HEK293 (cell line): Measurements from ENCODE around the gene SLC16A5.

Source experiments
- CTCF ChIA-PET: fragments of 350-600 bp; formaldehyde crosslinking; extraction: SDS; loops from one replicate; lab custom pipeline; 2021; ENCODE audit warnings: antibody characterized with exemption; lab: Yijun Ruan, JAX
- POLR2A ChIA-PET: fragments of 300-600 bp; formaldehyde crosslinking; extraction: SDS; loops from one replicate; lab custom pipeline; 2020; ENCODE audit warnings: antibody characterized with exemption, inconsistent platforms; lab: Yijun Ruan, JAX
- H3K27ac ChIP-seq: fragments of 200-500 bp; sonication (Bioruptor generic); 2 replicates; pipeline ENCODE4 v1.5.1; 2014; ENCODE audit warnings: low read depth, low read length, control low read depth, inconsistent platforms; ENCODE audit errors: extremely low read depth
- H3K36me3 ChIP-seq, 2 experiments: fragments of 200-500 bp in 1 of 2; sonication (Bioruptor generic) in 1 of 2; 1 replicate in 1 of 2; 2 replicates in 1 of 2; pipeline ENCODE4 v1.5.1; 2014 to 2017; ENCODE audit warnings: inconsistent platforms in 2 of 2, low read length in 2 of 2; ENCODE audit not compliant: control insufficient read depth in 2 of 2, insufficient read depth in 1 of 2
- H3K4me1 ChIP-seq: fragments of 200-500 bp; sonication (Bioruptor generic); 2 replicates; pipeline ENCODE4 v1.5.1; 2014; ENCODE audit warnings: mild to moderate bottlenecking, low read length, inconsistent platforms; ENCODE audit not compliant: control insufficient read depth, insufficient read depth
- H3K4me3 ChIP-seq: 2 replicates; pipeline ENCODE4 v1.5.1; 2011; ENCODE audit warnings: low read depth, mild to moderate bottlenecking, control low read depth, low read length, moderate library complexity
- H3K9me3 ChIP-seq: fragments of 200-500 bp; sonication (Bioruptor generic); 2 replicates; pipeline ENCODE4 v1.5.1; 2014; ENCODE audit warnings: low read depth, low read length, inconsistent platforms; ENCODE audit not compliant: control insufficient read depth, insufficient read depth
- EGR2 ChIP-seq: fragments of 450-650 bp; formaldehyde crosslinking; IDR thresholded peaks from 2 replicates; pipeline ENCODE4 v1.5.1; 2016; ENCODE audit warnings: low read depth, missing biosample characterization, missing genetic modification characterization
- ELK4 ChIP-seq: IDR thresholded peaks from 2 replicates; pipeline ENCODE4 v1.6.1; 2011; ENCODE audit warnings: mild to moderate bottlenecking, low read depth, low read length, borderline replicate concordance
- FEZF1 ChIP-seq: fragments of 450-650 bp; formaldehyde crosslinking; IDR thresholded peaks from 2 replicates; pipeline ENCODE4 v1.5.1; 2016; ENCODE audit warnings: missing biosample characterization, missing genetic modification characterization
- IKZF3 ChIP-seq: fragments of 450-650 bp; IDR thresholded peaks from 2 replicates; pipeline ENCODE4 v1.5.0; 2018; ENCODE audit warnings: missing biosample characterization, mild to moderate bottlenecking, missing genetic modification characterization, moderate library complexity
- INSM2 ChIP-seq: fragments of 450-650 bp; formaldehyde crosslinking; IDR thresholded peaks from 2 replicates; pipeline ENCODE4 v1.5.1; 2016; ENCODE audit warnings: missing biosample characterization, missing genetic modification characterization
- KLF1 ChIP-seq: fragments of 450-650 bp; formaldehyde crosslinking; IDR thresholded peaks from 2 replicates; pipeline ENCODE4 v1.5.1; 2016; ENCODE audit warnings: missing biosample characterization, missing genetic modification characterization
- PATZ1 ChIP-seq: fragments of 450-650 bp; formaldehyde crosslinking; IDR thresholded peaks from 2 replicates; pipeline ENCODE4 v1.5.1; 2016; ENCODE audit warnings: missing biosample characterization, missing genetic modification characterization
- PRDM1 ChIP-seq: fragments of 450-650 bp; formaldehyde crosslinking; IDR thresholded peaks from 2 replicates; pipeline ENCODE4; 2016; ENCODE audit warnings: missing biosample characterization, missing genetic modification characterization
- ZIC2 ChIP-seq: fragments of 450-650 bp; formaldehyde crosslinking; IDR thresholded peaks from 2 replicates; pipeline ENCODE4 v1.5.1; 2016; ENCODE audit warnings: missing biosample characterization, missing genetic modification characterization
- ZNF18 ChIP-seq: fragments of 450-650 bp; formaldehyde crosslinking; IDR thresholded peaks from 2 replicates; pipeline ENCODE4 v1.5.1; 2016; ENCODE audit warnings: missing biosample characterization, missing genetic modification characterization
- ZNF2 ChIP-seq: fragments of 450-650 bp; formaldehyde crosslinking; IDR thresholded peaks from 2 replicates; pipeline ENCODE4 v1.5.1; 2016; ENCODE audit warnings: missing biosample characterization, missing genetic modification characterization
- ZNF211 ChIP-seq: fragments of 450-650 bp; formaldehyde crosslinking; IDR thresholded peaks from 2 replicates; pipeline ENCODE4 v1.5.1; 2016; ENCODE audit warnings: low read depth, missing biosample characterization, missing genetic modification characterization
- ZNF335 ChIP-seq: fragments of 450-650 bp; formaldehyde crosslinking; conservative IDR thresholded peaks from 2 replicates; pipeline ENCODE4 v1.5.1; 2016; ENCODE audit warnings: missing biosample characterization, missing genetic modification characterization
- ZNF776 ChIP-seq: fragments of 450-650 bp; formaldehyde crosslinking; IDR thresholded peaks from 2 replicates; pipeline ENCODE4 v1.5.0; 2017; ENCODE audit warnings: missing biosample characterization, missing genetic modification characterization, borderline replicate concordance

Gene SLC16A5

GRCh38 chr17:75082683-75083082 is 5.1 kb upstream of the SLC16A5 start:
- ChIA-PET CTCF (interaction anchor here (0.5 to 2.5 kb wide), 3 partner anchors 32 to 188 kb away, joined by 3 to 11 read pairs (median 3); partner anchors contain the start of gene MIF4GD), POLR2A (interaction anchor here (1.0 kb wide), 1 partner anchor 72 kb away, joined by 3 read pairs; no protein-coding TSS in a partner anchor)

GRCh38 chr17:75084039-75084660 is 3.6 kb upstream of the SLC16A5 start:
- ChIA-PET POLR2A (no interaction called here), CTCF (interaction anchor here (0.6 to 2.5 kb wide), 7 partner anchors 11 to 156 kb away, joined by 3 to 11 read pairs (median 3); no protein-coding TSS in a partner anchor)
- H3K36me3 ChIP-seq: no peaks in the 10 kb centered on the region
- no peaks in the 10 kb centered on the region for H3K9me3 ChIP-seq
- no peak overlapping the region for H3K4me3 ChIP-seq
- H3K4me1 ChIP-seq: no peaks in the 10 kb centered on the region; the same call in 1 of the 2 replicates
- no peak overlapping the region for H3K27ac ChIP-seq
- TF ChIP-seq ZNF2 (tag by site-specific recombination): no peak
- peak; percentile 55; the same call in 1 of the 2 replicates for TF ChIP-seq PRDM1 (tag by site-specific recombination)
- TF ChIP-seq FEZF1 (tag by site-specific recombination): peak; percentile 30; the same call in 1 of the 2 replicates
- TF ChIP-seq ZIC2 (tag by site-specific recombination): peak; percentile 89

More at GRCh38 chr17:75082683-75083082, 5.1 kb upstream of the SLC16A5 start:
- TF ChIP-seq PATZ1 (tag by site-specific recombination): no peak
- no peaks in the 10 kb centered on the region for H3K36me3 ChIP-seq
- H3K27ac ChIP-seq: no peak overlapping the region
- no peak overlapping the region for H3K4me3 ChIP-seq
- H3K4me1 ChIP-seq: peaks cover 2% of the 10 kb centered on the region; the same call in 1 of the 2 replicates
- no peaks in the 10 kb centered on the region for H3K9me3 ChIP-seq

- Histone ChIP-seq H3K9me3 (no peaks in the 10 kb centered on the region), H3K4me1 (0 out of 2 replicates have a peak, but pooled peaks cover 2% of the 10 kb centered on the region), H3K27ac (no peak overlapping the region), H3K4me3 (no peak overlapping the region), H3K36me3 (no peaks in the 10 kb centered on the region)
- ChIA-PET POLR2A (interaction anchor here (0.6 kb wide), 1 partner anchor 24 kb away, joined by 3 read pairs; no protein-coding TSS in a partner anchor), CTCF (interaction anchor here (2.1 kb wide), 1 partner anchor 125 kb away, joined by 7 read pairs; no protein-coding TSS in a partner anchor)
- TF ChIP-seq KLF1 (peak; percentile 83), ZNF211 (tag by site-specific recombination) (no peak)
Measured at GRCh38 chr17:75086496-75087181, 1.1 kb upstream of the SLC16A5 start.

GRCh38 chr17:75087182-75087557 is 584 bp upstream of the SLC16A5 start:
- no peaks in the 10 kb centered on the region for H3K9me3 ChIP-seq
- no peak overlapping the region for H3K27ac ChIP-seq
- ChIA-PET POLR2A (interaction anchor here (1.0 kb wide), 1 partner anchor 18 kb away, joined by 5 read pairs; no protein-coding TSS in a partner anchor), CTCF (interaction anchor here (2.1 kb wide), 1 partner anchor 126 kb away, joined by 7 read pairs; no protein-coding TSS in a partner anchor)
- H3K4me3 ChIP-seq: peak overlapping the region; percentile 6; the same call in 1 of the 2 replicates
- H3K4me1 ChIP-seq: 0 out of 2 replicates have a peak, but pooled peaks cover 2% of the 10 kb centered on the region
- no peaks in the 10 kb centered on the region for H3K36me3 ChIP-seq
- TF ChIP-seq ELK4 (no peak), ZNF18 (tag by site-specific recombination) (no peak), INSM2 (tag by site-specific recombination) (no peak), ZNF335 (no peak), ZNF776 (tag by site-specific recombination) (no peak), IKZF3 (no peak), ZNF211 (tag by site-specific recombination) (no peak), EGR2 (tag by site-specific recombination) (no peak)
